HG03432 (cell line): Measurements from ENCODE around the gene VNN1.
"Not testable (repeated sequence)": the region's sequence is repeated elsewhere in the genome, so short reads cannot be mapped to it uniquely, and the experiment has no call there.

Experiments used
- ATAC-seq: cut with Tn5 transposase; IDR thresholded peaks from one replicate; pipeline ENCODE4 v1.9.1; 2021; ENCODE audit warnings: mild to moderate bottlenecking, moderate library complexity; ENCODE audit not compliant: unreplicated experiment

Gene VNN1

DNA sequence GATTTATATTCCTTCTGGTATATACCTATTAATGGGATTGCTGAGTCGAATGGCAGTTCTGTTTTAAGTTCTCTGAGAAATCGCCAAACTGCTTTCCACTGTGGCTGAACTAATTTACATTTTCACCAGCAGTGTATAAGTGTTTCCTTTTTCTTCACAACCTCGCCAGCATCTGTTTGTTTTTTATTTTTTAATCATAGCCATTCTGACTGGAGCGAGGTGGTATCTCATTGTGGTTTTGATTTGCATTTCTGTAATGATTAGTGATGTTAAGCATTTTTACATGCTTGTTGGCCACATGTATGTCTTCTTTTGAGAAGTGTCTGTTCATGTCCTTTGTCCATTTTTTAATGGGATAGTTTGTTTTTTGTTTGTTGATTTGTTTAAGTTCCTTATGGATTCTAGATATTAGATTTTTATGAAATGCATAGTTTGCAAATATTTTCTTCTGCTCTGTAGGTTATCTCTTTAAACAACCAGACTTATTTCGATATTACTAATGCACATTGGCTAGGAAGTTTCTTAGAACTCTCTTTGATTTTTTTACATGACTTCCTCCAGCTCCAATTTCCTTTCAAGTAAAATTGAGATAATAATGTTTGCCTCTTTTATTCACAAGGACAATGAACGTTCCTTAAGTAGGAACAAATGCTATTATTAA is 12.2 kb upstream of the VNN1 start:
- ATAC-seq: peak; percentile 89

DNA sequence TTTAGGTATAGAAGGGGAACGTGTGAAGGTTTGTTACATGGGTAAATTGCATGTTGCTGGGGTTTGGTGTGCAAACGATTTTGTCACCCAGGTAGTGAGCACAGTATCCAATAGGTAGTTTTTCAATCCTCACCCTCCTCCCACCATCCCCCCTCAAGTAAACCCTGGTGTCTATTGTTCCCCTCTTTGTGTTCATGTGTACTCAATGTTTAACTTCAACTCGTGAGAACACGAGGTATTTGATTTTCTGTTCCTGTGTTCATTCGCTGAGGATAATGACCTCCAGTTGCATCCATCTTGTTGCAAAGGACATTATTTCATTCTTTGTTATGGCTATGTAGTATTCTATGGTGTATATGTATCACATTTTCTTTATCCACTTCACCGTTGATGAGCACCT is 11.6 kb upstream of the VNN1 start:
- ATAC-seq: no peak

DNA sequence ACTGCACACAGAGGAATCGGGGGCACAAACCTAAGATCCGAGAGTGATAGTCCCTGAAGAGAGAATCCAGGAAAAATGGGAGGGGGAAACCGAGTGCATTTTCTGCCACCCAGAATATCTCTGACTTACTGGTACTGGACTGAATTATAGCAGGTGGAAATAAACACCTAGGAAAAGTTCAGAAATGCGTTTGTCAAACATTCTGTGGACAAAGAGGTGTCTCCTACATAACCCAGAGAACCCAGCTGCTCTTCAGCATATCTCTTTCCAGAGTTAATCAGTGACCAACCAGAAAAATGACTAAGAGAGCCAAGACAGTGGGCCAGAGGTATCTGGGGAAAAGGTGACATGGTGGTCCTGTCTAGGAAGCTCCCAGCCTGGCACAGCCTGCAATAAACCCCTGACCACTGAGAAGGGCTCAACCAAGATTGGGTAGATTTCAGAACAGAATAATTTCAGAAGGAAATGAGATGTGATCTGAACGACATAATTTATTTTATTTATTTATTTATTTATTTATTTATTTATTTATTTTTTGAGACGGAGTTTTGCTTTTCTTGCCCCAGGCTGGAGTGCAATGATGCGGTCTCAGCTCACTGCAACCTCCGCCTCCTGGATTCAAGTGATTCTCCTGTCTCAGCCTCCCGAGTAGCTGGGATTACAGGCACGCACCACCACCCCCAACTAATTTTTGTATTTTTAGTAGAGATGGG is 6.0 kb upstream of the VNN1 start:
- no peak for ATAC-seq

DNA sequence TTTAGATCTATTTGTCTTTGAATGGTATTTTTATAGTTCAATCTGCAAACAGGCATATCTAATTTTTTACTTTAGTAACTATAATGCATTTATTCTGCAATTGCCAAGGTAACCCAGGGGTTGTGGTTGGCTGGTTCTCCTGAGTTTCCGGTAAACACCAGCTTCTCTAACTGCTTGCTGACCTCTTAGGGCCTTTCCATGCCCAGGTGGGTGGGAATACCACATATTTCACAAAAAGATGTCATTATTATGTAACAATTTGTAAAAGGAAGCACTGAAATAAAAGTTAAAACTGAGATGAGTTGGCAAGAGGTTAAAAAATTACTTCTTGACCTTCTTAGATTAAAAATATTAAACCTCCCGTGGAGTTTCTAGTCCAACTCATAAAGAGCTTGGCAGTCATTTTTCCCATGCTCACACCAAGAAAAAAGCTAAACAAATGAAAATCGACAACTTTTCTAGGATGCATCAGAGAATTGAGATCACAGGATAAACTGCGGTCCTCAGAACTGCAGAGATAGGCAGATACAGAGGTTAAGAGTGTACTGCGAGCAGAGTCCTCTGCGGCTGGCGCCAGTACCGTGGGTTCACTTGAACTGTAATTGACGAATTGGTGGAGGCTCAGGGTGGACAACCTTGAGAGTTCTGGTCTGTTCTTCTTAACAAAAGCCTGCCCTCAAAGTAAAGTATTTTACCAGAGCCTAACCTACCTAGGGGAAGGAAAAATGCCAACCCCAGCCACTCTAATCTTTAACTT is 2.2 kb upstream of the VNN1 start:
- no peak for ATAC-seq

DNA sequence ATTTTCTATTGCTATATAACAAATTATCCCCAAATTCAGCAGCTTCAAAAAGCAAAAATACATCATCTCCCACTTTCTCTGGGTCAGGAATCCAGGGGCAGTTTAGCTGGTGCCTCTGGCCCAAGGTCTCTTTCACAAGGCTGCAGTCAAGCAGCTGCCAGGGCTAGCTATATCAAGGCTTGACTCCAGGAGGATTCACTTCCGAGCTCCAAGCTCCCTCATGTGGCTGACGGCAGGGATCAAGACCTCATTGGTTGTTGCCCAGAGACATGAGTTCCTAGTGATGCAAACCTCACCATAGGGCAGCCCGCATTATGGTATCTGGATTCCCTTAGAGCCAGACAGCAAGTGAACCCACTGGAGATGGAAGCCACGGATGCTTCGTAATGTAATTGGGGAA is 1.3 kb upstream of the VNN1 start:
- no peak for ATAC-seq

DNA sequence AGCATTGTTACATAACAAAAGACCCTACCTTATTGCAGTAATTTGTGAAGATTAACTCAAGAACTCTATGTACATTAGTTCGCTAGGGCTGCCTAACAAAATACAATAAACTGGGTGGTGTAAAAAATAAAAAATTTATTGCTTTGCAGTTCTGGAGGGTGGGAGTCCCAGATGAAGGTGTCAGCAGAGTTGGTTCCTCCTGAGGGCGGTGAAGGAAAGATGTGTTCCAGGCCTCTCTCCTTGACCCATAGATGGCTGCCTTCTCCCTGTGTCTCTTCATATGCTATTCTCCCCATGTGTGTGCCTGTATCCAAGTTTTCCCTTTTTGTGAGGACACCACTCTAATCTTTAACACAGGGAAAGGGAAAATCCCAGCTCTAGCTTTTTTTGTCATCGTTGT is 305 bp upstream of the VNN1 start:
- no peak for ATAC-seq

DNA sequence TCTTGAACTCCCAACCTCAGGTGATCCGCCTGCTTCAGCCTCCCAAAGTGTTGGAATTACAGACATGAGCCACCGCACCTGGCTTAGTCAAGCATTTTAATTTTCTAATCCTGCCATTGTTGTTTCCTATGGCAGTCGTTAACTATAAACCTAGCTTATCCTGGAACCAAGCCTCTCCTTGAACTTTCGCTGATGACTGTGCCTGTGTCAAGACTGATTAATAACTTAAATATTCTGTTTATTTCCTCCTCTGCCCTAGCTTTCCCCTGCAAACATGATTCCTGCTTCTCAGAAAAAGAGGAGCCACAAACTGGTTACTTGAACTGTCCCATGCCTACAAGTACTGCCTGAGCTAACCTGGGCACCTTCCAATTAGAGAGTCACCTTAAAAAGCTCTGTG is 1.5 kb downstream of the VNN1 start:
- no peak for ATAC-seq

DNA sequence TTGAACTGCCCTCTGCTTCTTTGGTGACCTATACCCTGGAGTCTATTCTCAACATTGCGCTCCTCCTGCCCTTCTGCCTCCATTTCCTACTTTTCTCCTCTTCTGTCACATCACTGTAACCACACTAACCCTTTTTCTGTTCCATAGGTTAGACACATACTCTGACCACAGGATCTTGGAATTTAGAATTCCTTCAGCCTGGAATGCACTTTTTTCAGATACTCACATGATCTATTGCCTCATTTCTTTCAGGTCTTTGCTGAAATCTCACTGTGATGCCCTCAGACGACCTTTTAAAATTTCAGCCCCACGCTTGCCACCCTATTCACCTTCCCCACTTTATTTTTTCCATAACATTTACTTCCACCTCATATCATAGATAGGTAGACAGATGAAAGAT is 5.1 kb downstream of the VNN1 start:
- no peak for ATAC-seq

DNA sequence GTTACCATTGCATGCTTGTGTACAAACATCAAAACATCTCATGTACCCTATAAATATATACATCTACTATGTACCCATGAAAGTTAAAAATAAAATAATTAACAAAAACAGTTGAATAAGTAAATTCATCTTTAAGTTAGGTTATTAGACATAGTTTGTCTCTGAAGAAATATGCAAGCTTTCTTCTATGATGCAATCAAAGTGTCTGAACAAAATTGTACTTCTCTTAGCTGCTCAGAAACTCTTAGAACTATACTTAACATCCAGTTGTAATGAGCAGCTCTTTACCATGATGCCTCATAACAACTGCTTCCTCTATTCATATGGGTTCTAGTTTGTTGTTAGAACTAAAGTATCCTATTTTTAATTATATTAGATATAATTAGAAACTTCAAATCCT is 5.9 kb downstream of the VNN1 start:
- no peak for ATAC-seq

DNA sequence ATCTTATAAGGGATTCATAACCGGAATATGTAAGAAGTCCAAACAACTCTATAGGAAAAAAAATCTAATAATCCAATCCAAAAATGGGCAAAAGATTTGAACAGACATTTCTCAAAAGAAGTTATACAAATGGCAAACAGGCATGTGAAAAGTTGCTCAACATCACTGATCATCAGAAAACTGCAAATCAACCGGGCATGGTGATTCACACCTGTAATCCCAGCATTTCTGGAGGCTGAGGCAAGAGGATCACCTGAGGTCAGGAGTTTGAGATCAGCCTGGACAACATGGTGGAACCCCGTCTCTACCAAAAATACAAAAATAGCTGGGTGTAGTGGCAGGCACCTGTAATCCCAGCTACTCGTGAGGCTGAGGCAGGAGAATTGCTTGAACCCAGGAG is 7.1 kb downstream of the VNN1 start:
- ATAC-seq: not testable (repeated sequence)

DNA sequence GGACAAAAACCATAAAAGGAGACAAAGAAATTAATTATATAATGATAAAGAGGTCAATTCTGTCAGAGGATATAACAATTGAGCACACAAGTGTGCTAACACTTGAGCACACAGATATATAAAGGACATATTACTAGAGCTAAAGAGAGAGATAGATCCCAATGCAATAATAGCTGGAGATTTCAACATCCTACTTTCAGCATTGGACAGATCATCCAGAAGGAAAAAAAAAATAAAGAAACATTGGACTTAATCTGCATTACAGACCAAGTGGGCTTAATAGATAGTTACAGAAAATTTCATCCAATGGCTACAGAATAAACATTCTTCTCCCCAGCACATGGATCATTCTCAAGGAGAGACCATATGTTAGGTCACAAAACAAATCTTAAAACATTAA is 9.9 kb downstream of the VNN1 start:
- ATAC-seq: no peak

DNA sequence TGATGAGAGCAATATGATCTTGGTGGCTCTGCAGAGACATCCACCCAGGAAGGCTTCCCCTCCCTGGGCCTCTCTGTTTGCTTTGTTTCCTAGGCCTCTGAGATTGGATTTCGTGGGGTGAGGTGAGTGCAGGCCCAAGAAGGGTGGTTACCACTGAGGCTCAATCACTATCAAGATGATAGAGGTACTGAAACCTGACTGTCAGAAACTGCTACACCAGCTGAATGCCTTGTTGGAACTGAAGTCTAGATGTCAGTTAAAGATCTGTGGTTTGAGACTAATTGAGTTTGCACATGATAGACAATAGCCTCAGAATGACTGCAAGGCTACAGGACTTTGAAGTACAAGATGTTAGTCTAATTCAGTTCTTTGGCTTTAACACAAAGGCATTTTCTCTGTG is 15.2 kb downstream of the VNN1 start:
- peak; percentile 87 for ATAC-seq

DNA sequence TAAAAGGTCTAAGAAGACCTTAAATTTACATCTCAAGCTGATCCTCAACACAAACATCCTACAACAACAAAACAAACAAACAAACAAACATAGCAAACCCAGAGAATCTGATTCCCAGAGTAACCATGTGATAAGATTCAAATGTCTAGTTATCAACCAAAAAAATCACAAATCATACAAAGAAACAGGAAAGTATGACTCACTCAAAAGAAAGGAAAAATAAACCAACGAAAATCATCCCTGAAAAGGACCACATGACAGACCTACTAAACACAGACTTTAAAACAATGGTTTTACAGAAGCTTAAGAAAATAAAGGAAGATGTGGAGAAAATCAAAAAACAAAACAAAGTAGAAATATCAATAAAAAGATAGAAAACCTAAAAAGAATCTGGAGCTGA is 18.1 kb downstream of the VNN1 start:
- no peak for ATAC-seq

DNA sequence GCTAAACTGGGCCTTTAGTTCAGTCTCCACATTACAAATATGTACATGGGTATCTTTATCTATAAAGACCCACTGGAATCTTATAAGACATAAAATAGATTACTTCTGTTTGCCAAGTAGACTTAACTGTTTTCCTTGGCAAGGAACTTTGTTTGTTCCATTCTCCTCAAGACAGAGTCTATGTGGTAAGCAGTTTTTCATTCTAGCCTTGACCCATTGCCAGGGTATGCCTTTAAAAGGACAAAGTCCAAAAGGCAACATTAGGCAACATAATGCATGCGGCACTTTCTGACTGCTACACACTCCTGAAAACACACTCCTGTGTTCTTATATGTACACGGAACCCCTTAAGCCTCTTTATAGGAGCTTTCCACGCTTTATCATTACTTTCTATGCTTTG is 20.4 kb downstream of the VNN1 start:
- ATAC-seq: no peak

DNA sequence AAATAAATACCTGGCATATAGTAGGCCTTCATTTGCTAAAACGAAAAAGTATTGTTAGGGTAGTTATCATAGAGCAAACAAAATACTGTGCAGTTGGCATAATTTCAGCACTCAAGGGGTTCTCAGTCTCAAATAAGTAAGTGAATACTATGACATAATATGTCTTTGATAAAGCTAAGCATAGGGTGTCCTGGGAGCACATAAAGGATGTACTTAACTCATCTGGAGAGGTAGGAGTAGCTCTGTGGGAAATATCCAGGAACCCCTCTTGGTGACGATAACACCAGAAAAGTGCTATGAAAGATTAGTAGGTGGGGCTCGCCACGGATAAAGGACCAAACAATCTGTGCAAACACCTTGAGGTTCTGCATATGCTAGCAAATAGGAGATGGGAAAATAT is 23.2 kb downstream of the VNN1 start:
- no peak for ATAC-seq

DNA sequence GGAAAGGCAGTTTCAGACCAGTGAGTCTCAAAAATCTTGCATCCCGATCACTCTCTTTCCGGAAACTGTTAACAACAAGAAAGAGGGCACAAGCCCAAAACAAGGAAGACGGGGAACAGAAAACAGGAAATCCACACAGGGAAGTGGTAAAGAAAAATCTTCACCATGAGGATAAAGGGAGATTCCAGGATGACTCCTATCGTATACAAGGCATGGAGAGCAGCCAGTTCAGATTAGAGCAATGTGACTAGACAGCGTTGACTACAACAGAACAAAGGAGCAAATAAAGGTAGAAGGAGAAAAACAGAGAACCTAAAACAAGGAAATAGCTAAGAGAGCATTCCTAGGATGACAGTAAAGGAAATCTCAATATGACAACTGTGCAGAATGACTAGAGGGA is 26.5 kb downstream of the VNN1 start:
- ATAC-seq: no peak

DNA sequence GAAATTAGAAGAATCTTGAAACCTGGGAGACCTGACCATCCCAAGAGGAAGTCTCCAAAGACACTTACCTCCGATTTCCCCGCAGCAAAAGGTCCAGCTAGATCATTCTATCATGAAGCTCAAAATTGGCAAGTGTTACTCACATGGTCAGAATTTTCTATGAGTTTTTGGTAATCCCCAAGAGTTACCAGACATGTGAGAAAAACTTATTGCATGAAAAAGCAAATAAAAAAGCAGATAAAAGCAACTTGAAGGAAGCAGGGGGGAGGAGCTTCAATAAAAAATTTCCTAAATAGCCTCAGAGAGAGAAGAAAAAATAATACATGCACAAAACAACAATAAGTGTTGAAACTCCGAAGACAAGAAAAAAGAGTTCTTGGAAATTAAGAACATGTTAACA is 27.3 kb downstream of the VNN1 start:
- ATAC-seq: no peak

DNA sequence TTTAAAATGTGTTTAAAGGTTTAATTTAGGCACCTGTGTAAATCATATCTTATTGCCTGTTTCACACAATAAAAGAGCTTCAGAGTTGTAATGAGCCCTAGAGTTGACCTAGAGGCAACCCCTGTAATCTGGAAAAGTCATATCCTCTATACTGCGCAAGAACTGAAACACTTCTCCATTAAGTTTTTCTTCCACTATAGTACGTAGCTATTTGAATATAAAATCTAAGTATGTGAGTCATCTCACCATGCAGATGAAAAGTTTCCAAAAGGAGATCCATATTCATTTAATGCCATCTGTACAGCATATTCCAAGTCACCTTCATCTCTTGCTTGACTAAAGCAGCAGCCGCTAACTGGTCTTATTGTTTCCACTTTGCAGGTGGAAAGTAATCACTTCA is 28.8 kb downstream of the VNN1 start:
- ATAC-seq: no peak

DNA sequence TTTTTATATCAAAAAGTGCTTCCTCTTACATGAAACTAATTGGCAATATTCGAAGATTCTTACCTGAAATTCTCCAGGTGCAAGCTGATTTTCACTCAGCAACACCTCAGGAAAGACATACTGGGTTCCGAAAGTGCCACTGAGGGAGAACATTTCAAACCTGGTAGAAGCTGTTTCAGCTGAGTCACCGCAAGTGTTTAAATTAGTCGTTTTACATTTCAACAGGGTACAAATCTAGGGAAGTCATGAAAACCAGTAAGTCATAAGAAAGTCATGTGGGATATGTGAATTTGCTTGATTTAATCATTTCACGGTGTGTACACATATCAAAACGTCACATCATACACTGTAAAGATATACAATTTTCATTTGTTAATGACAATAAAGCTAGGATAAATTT is 29.6 kb downstream of the VNN1 start:
- no peak for ATAC-seq

DNA sequence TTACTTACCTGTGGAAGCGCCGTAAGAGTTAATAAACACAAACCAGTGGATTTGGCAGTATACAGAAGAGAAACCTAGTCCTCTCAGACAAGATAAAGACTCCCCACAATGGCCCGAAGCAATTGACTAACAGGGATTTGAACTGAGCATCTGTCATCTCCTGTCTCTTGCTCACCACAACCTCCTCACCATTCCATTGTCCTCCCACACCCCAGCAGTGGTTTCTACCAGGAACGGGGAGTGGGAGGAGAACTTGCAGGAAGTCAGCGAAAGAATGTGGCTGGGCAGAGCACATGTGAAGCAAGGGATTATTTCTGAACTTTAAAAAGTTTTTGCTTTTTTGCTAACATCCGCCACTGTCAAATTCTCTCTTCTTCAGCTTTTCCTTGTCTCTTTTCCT is 30.3 kb downstream of the VNN1 start:
- no peak for ATAC-seq

DNA sequence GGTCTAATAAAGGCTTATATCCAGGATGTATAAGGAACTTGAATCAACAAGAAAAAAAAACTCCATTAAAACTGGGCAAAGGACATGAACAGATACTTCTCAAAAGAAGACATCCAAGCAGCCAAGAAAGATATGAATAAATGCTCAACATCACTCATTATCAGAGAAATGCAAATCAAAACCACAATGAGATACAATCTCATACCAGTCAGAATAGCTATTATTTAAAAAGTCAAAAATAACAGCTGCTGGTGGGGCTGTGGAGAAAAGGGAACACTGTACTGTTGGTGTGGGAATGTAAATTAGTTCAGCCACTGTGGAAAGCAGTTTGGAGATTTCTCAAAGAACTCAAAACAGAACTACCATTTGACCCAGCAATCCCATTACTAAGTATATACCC is 34.8 kb downstream of the VNN1 start:
- ATAC-seq: peak; percentile 76

DNA sequence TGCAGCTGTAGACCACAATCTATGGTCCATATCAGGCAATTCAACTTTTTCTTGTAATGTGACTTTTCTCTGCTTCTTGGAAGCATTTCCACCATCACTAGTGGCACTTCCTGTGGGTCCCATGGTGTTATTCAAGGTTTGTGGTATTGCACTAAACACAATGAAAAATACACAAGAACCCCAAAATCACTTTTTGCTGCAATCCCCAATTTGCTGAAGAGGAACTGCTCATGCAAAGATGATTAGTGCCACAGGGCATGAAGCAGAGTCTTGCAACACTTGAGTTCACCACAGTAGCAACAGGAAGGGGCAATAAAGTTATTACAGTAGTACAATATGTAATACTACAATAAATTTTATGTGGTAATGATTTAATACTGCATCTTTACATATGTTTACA is 38.1 kb downstream of the VNN1 start:
- no peak for ATAC-seq
